Gastrocnemius medialis (tissue), 4 donors: Measurements from ENCODE around the gene HCFC2.

ENCODE experiments used
- POLR2A ChIP-seq, 2 donors: fragments of 450-650 bp; IDR thresholded peaks; one replicate each; pipeline ENCODE4 v1.6.1; 2017; ENCODE audit warnings: antibody characterized with exemption in 2 of 2, mild to moderate bottlenecking in 2 of 2, moderate library complexity in 2 of 2
- TF ChIP-seq, protein P1 (sequence below), 5 experiments: fragments of 450-650 bp in 3 of 5; fragments of 200-600 bp in 2 of 5; sonication (generic) in 2 of 5; IDR thresholded peaks in 4 of 5; conservative IDR thresholded peaks in 1 of 5; 1 replicate in 4 of 5; 2 replicates in 1 of 5; pipeline ENCODE4 v1.5.1; 2016 to 2019; ENCODE audit warnings: antibody characterized with exemption in 5 of 5, mild to moderate bottlenecking in 3 of 5, moderate library complexity in 3 of 5

DNA sequence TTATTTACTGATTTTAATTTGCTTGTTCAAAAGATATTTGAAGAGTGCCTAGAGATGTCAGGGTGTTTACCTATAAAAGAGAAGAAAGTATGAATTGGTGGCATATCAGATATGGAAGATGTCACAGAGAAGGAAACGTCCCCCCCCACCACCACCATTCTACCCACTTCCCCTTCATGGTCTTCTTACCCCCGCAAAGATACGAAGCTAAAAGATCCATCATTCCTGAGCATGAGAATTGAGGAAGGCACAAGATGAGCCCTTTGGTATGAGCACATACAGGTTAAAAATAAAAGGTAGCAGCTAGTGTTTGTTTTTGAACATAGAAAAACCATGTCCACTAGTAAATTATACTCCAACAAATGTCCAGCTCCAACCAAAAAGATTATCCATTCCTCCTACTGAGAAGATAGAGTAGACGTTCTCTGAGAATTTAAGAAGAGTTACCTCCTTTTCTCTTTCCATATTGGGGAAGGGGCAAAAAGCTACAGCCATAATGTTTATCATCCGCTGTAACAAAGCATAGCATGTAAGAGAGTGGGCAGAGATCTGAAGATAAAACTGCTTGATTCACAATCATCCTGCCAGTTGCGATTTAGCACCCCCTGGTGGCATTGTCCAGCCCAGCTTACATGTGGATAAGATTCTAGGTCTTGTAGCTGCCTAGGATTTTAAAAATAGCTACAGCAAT lies 44.6 kb downstream of the HCFC2 start:
- TF ChIP-seq, protein P1, sequence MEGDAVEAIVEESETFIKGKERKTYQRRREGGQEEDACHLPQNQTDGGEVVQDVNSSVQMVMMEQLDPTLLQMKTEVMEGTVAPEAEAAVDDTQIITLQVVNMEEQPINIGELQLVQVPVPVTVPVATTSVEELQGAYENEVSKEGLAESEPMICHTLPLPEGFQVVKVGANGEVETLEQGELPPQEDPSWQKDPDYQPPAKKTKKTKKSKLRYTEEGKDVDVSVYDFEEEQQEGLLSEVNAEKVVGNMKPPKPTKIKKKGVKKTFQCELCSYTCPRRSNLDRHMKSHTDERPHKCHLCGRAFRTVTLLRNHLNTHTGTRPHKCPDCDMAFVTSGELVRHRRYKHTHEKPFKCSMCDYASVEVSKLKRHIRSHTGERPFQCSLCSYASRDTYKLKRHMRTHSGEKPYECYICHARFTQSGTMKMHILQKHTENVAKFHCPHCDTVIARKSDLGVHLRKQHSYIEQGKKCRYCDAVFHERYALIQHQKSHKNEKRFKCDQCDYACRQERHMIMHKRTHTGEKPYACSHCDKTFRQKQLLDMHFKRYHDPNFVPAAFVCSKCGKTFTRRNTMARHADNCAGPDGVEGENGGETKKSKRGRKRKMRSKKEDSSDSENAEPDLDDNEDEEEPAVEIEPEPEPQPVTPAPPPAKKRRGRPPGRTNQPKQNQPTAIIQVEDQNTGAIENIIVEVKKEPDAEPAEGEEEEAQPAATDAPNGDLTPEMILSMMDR (IDR thresholded peaks at IDR 0.05 in 4 of 5, conservative IDR thresholded peaks at IDR 0.05 in 1 of 5): peak; percentile 62 to 90 (median 75)
- no peak for TF ChIP-seq POLR2A (IDR thresholded peaks at IDR 0.05)
